PC-3 (cell line): Measurements from ENCODE around the gene UGCG. TPM values are rescaled to one million over a fixed set of nuclear protein-coding genes. Genes with fewer than 3 reads are reported as not detected.

Experiments
- ATAC-seq: fragments of 200-7000 bp; cut with Tn5 transposase; 2 replicates; pipeline ENCODE4 v1.9.1; 2020; ENCODE audit warnings: mild to moderate bottlenecking, moderate library complexity
- BruUV-seq: library from RNA; stranded (reverse); fragments of 400-500 nt; replicated peaks from 2 replicates; lab custom pipeline; 2021; lab: Mats Ljungman, UMichigan
- CTCF ChIA-PET: fragments of 300-600 bp; sonication (Branson Sonifier 250); formaldehyde crosslinking; loops from one replicate; lab custom pipeline; 2022; ENCODE audit warnings: antibody characterized with exemption; lab: Charles Lee
- POLR2A ChIA-PET: fragments of 300-600 bp; sonication (Branson Sonifier 250); formaldehyde crosslinking; loops from one replicate; lab custom pipeline; 2022; ENCODE audit warnings: antibody characterized with exemption; ENCODE audit not compliant: unreplicated experiment; lab: Charles Lee
- DNase-seq: peaks from one replicate; pipeline ENCODE4 v3.0.0-alpha.2; 2015
- H2AFZ ChIP-seq: fragments of 300-600 bp; sonication (generic); 2 replicates; pipeline ENCODE4 v1.6.0; 2016; ENCODE audit warnings: antibody characterized with exemption, low read length
- H3F3A ChIP-seq: fragments of 300-600 bp; sonication (generic); one replicate; pipeline ENCODE4 v1.6.0; 2017; ENCODE audit warnings: antibody characterized with exemption, low read length, control low read depth, mild to moderate bottlenecking; ENCODE audit not compliant: unreplicated experiment
- H3K27ac ChIP-seq: fragments of 300-600 bp; sonication (generic); 2 replicates; pipeline ENCODE4 v1.5.1; 2016; ENCODE audit warnings: mild to moderate bottlenecking, low read length
- H3K27me3 ChIP-seq: fragments of 300-600 bp; sonication (generic); 2 replicates; pipeline ENCODE4 v1.6.1; 2016; ENCODE audit warnings: low read length, mixed read lengths
- H3K36me3 ChIP-seq: fragments of 300-600 bp; sonication (generic); 2 replicates; pipeline ENCODE4 v1.6.1; 2016; ENCODE audit warnings: low read depth, mixed run types, low read length, mixed read lengths
- H3K4me1 ChIP-seq: fragments of 300-600 bp; sonication (generic); 2 replicates; pipeline ENCODE4 v1.5.1; 2016; ENCODE audit warnings: low read length; ENCODE audit not compliant: insufficient read depth
- H3K4me2 ChIP-seq: fragments of 300-600 bp; sonication (generic); 2 replicates; pipeline ENCODE4 v1.6.0; 2016; ENCODE audit warnings: low read length
- H3K4me3 ChIP-seq: fragments of 300-600 bp; sonication (generic); 2 replicates; pipeline ENCODE4 v1.5.1; 2016; ENCODE audit warnings: mild to moderate bottlenecking, low read length, mixed read lengths
- H3K79me2 ChIP-seq: fragments of 300-600 bp; sonication (generic); 2 replicates; pipeline ENCODE4 v1.6.1; 2017; ENCODE audit warnings: low read length, mixed read lengths
- H3K9ac ChIP-seq: fragments of 300-600 bp; sonication (generic); 2 replicates; pipeline ENCODE4 v1.6.0; 2016; ENCODE audit warnings: mild to moderate bottlenecking, low read length
- H3K9me2 ChIP-seq: fragments of 300-600 bp; sonication (generic); replicated peaks from 2 replicates; pipeline ENCODE4 v1.6.1; 2016; ENCODE audit warnings: mixed run types, low read length, mixed read lengths
- H3K9me3 ChIP-seq: fragments of 300-600 bp; sonication (generic); 2 replicates; pipeline ENCODE4 v1.6.1; 2016; ENCODE audit warnings: low read length, mixed read lengths
- H4K20me1 ChIP-seq: fragments of 300-600 bp; sonication (generic); 2 replicates; pipeline ENCODE4 v1.6.1; 2016; ENCODE audit warnings: low read length, mixed read lengths
- CTCF ChIP-seq: fragments of 300-600 bp; sonication (generic); conservative IDR thresholded peaks from 2 replicates; pipeline ENCODE4 v1.5.1; 2017; ENCODE audit warnings: antibody characterized with exemption, low read depth, mild to moderate bottlenecking, low read length
- EZH2 ChIP-seq: fragments of 300-600 bp; sonication (generic); IDR thresholded peaks from one replicate; pipeline ENCODE4 v1.6.1; 2017; ENCODE audit warnings: antibody characterized with exemption, mild to moderate bottlenecking, low read length; ENCODE audit not compliant: unreplicated experiment
- EZH2phosphoT487 ChIP-seq: fragments of 300-600 bp; sonication (generic); IDR thresholded peaks from 2 replicates; pipeline ENCODE4 v1.6.1; 2018; ENCODE audit warnings: mild to moderate bottlenecking, antibody characterized with exemption, low read length, borderline replicate concordance
- intact Hi-C: fragments of 100-400 bp; cut with micrococcal nuclease; formaldehyde crosslinking; loops from 2 replicates; pipeline ENCODE4 v1.9.0; 2023
- total RNA-seq: library from RNA; depleted of rRNA; stranded (reverse); fragments of >200 nt; gene quantifications from 2 replicates; pipeline ENCODE4 v1.2.3, GENCODE V29; 2014

Gene UGCG
- total RNA-seq, 1 experiment from 2014 or later, result 29.4 TPM

- CTCF ChIA-PET, result no interaction called here
- H4K20me1 ChIP-seq, result 0 out of 2 replicates have a peak, but pooled peaks cover under 1% of the 10 kb centered on the region
- no peaks in the 10 kb centered on the region for H3K9me3 ChIP-seq
- BruUV-seq, result no TSS peak
- DNase-seq, result peak; percentile 42
- intact Hi-C loops, result loop anchor here (5.0 kb wide), 2 partner anchors 40 to 65 kb away; no protein-coding TSS in a partner anchor
- H2AFZ ChIP-seq, result no peak overlapping the region
- TF ChIP-seq EZH2 (no peak), CTCF (no peak), EZH2phosphoT487 (no peak)
- ATAC-seq, result 0 out of 2 replicates have a peak, but pooled peaks have one; percentile 7
- H3K4me1 ChIP-seq, result peaks cover 32% of the 10 kb centered on the region
- peak overlapping the region; percentile 4 for H3K27ac ChIP-seq
- H3K4me2 ChIP-seq, result peak overlapping the region; percentile 52; the same call in 1 of the 2 replicates
- H3K4me3 ChIP-seq, result no peak overlapping the region
- H3K27me3 ChIP-seq, result no peaks in the 10 kb centered on the region
- H3K9ac ChIP-seq, result no peak overlapping the region
- H3K79me2 ChIP-seq, result peaks cover 16% of the 10 kb centered on the region
- no peaks in the 10 kb centered on the region for H3K36me3 ChIP-seq
- H3K9me2 ChIP-seq, result no peaks in the 10 kb centered on the region
- POLR2A ChIA-PET, result interaction anchor here (0.7 kb wide), 1 partner anchor 120 kb away, joined by 6 read pairs; no protein-coding TSS in a partner anchor
- no peaks in the 10 kb centered on the region for H3F3A ChIP-seq
These were observed 4.6 kb upstream of the UGCG start for GRCh38 chr9:111891910-111892499.

DNA sequence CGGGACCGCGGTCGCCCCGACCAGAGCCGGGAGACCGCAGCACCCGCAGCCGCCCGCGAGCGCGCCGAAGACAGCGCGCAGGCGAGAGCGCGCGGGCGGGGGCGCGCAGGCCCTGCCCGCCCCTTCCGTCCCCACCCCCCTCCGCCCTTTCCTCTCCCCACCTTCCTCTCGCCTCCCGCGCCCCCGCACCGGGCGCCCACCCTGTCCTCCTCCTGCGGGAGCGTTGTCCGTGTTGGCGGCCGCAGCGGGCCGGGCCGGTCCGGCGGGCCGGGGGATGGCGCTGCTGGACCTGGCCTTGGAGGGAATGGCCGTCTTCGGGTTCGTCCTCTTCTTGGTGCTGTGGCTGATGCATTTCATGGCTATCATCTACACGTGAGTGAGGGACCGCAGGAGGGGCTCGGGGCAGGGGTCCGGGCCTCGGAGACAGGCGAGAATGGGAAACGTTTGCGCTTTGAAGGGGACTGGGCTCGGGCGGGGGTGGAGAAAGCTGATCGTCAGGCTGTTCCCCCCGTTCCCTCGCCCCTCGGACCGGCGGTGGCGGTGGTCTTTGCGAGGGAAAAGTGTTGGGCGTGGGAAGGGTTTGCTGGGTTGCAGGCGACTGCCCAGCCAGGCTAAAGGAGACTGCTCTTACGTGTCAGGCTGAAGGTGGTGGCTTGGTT is 457 bp downstream of the UGCG start:
- H3K79me2 ChIP-seq, result peaks cover 66% of the 10 kb centered on the region
- TF ChIP-seq EZH2phosphoT487 (no peak), EZH2 (no peak), CTCF (no peak)
- no peaks in the 10 kb centered on the region for H3K9me3 ChIP-seq
- ATAC-seq (peak; percentile 41), DNase-seq (no peak)
- peaks cover 48% of the 10 kb centered on the region for H4K20me1 ChIP-seq
- H3K36me3 ChIP-seq, result no peaks in the 10 kb centered on the region
- ChIA-PET CTCF (no interaction called here), POLR2A (interaction anchor here (0.5 to 0.7 kb wide), 4 partner anchors 17 to 164 kb away, joined by 4 to 7 read pairs (median 6); no protein-coding TSS in a partner anchor)
- peaks cover 39% of the 10 kb centered on the region for H3K4me1 ChIP-seq
- H3K27ac ChIP-seq, result peak overlapping the region; percentile 66
- H3K9me2 ChIP-seq, result no peaks in the 10 kb centered on the region
- H3K4me3 ChIP-seq, result peak overlapping the region; percentile 77
- no peak overlapping the region for H2AFZ ChIP-seq
- H3K27me3 ChIP-seq, result no peaks in the 10 kb centered on the region
- H3K9ac ChIP-seq, result peak overlapping the region; percentile 89
- no peaks in the 10 kb centered on the region for H3F3A ChIP-seq
- no TSS peak for BruUV-seq
- peak overlapping the region; percentile 90 for H3K4me2 ChIP-seq
- intact Hi-C loops, result loop anchor here (2.0 to 5.0 kb wide), 4 partner anchors 90 to 170 kb away; no protein-coding TSS in a partner anchor
